ENCODE measurements around the gene POLR1A.
A peak's percentile ranks its signal among the peaks of the same experiment; 100 is the strongest.

The POLR1A gene

DNA sequence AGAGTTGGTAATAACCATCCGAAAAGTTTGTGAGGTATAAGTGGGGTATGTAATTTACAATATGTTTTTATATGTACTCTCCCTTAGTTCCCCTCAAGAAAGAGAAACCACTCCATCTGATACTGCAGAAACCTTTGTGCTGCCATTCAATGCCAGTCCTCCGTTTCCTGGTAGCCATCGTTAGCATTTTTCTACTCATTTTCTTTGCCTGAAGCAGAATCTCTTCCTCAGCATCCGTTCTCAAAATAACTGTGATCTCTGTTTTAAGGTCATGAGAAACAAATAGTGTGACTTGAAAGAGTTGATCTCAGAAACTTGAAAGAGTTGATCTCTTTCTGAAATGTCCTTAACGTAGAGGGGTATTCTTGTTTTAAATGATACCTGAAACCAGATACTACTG is 1.3 kb upstream of the POLR1A start:
- Histone ChIP-seq H3K9me2 (replicated peaks; ENCODE audit: low read depth, low read length) (no peaks in the 10 kb centered on the region), H3K27me3 (ENCODE audit: insufficient read depth, low read length, poor library complexity, severe bottlenecking) (no peaks in the 10 kb centered on the region), H2AFZ (ENCODE audit: low read length) (no peak overlapping the region), H3K4me2 (ENCODE audit: low read depth, low read length, poor library complexity, severe bottlenecking) (peak overlapping the region; percentile 91), H3K9ac (ENCODE audit: low read depth, low read length, poor library complexity, severe bottlenecking) (peak overlapping the region; percentile 87), H3K79me2 (ENCODE audit: insufficient read depth, low read length) (peaks cover 93% of the 10 kb centered on the region), H4K20me1 (ENCODE audit: insufficient read depth, low read length, poor library complexity, severe bottlenecking) (peaks cover 61% of the 10 kb centered on the region), H3K4me3 (ENCODE audit: low read length, poor library complexity, severe bottlenecking) (peak overlapping the region; percentile 90), H3F3A (ENCODE audit: low read depth) (no peaks in the 10 kb centered on the region), H3K9me3 (ENCODE audit: insufficient read depth, low read depth, low read length) (no peaks in the 10 kb centered on the region), H3K4me1 (ENCODE audit: insufficient read depth, low read length, poor library complexity, severe bottlenecking) (peaks cover 46% of the 10 kb centered on the region), H3K36me3 (ENCODE audit: insufficient read depth, low read length) (peaks cover 26% of the 10 kb centered on the region; the same call in 1 of the 2 replicates)
- TF ChIP-seq EZH2phosphoT487 (IDR thresholded peaks at IDR 0.05; ENCODE audit: borderline replicate concordance): no peak
- TF ChIP-seq, protein P1, sequence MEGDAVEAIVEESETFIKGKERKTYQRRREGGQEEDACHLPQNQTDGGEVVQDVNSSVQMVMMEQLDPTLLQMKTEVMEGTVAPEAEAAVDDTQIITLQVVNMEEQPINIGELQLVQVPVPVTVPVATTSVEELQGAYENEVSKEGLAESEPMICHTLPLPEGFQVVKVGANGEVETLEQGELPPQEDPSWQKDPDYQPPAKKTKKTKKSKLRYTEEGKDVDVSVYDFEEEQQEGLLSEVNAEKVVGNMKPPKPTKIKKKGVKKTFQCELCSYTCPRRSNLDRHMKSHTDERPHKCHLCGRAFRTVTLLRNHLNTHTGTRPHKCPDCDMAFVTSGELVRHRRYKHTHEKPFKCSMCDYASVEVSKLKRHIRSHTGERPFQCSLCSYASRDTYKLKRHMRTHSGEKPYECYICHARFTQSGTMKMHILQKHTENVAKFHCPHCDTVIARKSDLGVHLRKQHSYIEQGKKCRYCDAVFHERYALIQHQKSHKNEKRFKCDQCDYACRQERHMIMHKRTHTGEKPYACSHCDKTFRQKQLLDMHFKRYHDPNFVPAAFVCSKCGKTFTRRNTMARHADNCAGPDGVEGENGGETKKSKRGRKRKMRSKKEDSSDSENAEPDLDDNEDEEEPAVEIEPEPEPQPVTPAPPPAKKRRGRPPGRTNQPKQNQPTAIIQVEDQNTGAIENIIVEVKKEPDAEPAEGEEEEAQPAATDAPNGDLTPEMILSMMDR (conservative IDR thresholded peaks at IDR 0.05; ENCODE audit: low read length): no peak

DNA sequence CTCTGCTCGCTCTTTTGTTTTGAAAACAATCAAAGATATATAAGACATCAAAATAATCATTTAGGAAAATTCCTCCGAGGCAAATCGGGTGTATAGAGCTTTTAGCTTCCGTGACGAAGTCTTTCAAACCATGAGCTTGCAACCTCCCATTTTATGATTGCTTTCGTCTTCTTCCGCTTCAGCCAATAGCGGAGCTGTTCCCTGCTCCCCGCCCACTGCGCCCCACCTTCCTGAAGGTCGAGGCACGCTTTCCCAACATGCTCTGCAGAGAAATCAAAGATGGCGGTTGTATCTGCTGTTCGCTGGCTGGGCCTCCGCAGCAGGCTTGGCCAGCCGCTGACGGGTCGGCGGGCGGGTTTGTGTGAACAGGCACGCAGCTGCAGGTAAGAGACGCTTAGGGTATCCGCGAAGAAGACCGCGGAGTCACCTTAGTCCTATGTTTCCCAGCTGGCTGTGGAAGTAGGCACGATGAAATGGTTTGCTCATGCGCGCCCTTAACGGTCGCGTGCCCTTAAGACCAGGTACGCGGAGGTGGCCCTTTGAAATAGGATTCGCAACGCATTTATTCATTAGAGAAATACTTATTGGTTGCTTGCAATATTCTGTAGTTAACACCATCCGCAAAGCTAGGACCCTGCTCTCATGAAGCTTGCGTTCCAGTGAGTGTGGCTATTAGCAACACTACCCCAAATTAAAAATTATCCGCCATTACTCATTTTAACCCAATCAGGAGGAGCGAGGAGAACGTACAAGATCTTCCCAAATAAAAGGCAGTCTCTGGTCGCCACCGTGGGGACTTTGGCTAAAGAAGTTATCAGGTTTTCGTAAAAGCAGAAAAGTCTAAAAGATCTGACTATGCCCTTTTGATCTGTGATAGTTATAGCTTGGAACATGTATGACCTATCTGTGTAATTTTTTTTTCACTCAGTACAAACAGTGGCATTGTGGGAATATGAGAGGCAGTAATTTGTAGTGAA is 571 bp upstream of the POLR1A start, which contains the start of gene PTCD3:
PTCD3 (plus strand) TSS at position 267 of the 977 bp plus-strand sequence; CDS start at position 280, 13 bp downstream.
- Histone ChIP-seq H3F3A (ENCODE audit: low read depth) (no peaks in the 10 kb centered on the region), H3K9me2 (replicated peaks; ENCODE audit: low read depth, low read length) (no peaks in the 10 kb centered on the region), H4K20me1 (ENCODE audit: insufficient read depth, low read length, poor library complexity, severe bottlenecking) (peaks cover 61% of the 10 kb centered on the region), H3K4me2 (ENCODE audit: low read depth, low read length, poor library complexity, severe bottlenecking) (peak within 1 kb of the TSS; percentile 94), H3K4me3 (ENCODE audit: low read length, poor library complexity, severe bottlenecking) (peak within 1 kb of the TSS; percentile 90), H2AFZ (ENCODE audit: low read length) (peak within 1 kb of the TSS; percentile 92), H3K79me2 (ENCODE audit: insufficient read depth, low read length) (peaks cover 95% of the 10 kb centered on the region), H3K9me3 (ENCODE audit: insufficient read depth, low read depth, low read length) (no peaks in the 10 kb centered on the region), H3K4me1 (ENCODE audit: insufficient read depth, low read length, poor library complexity, severe bottlenecking) (peaks cover 50% of the 10 kb centered on the region), H3K9ac (ENCODE audit: low read depth, low read length, poor library complexity, severe bottlenecking) (peak within 1 kb of the TSS; percentile 87), H3K27me3 (ENCODE audit: insufficient read depth, low read length, poor library complexity, severe bottlenecking) (no peaks in the 10 kb centered on the region), H3K36me3 (ENCODE audit: insufficient read depth, low read length) (peaks cover 22% of the 10 kb centered on the region; the same call in 1 of the 2 replicates)
- TF ChIP-seq EZH2phosphoT487 (IDR thresholded peaks at IDR 0.05; ENCODE audit: borderline replicate concordance): no peak
- TF ChIP-seq, protein P1 (conservative IDR thresholded peaks at IDR 0.05; ENCODE audit: low read length): no peak

DNA sequence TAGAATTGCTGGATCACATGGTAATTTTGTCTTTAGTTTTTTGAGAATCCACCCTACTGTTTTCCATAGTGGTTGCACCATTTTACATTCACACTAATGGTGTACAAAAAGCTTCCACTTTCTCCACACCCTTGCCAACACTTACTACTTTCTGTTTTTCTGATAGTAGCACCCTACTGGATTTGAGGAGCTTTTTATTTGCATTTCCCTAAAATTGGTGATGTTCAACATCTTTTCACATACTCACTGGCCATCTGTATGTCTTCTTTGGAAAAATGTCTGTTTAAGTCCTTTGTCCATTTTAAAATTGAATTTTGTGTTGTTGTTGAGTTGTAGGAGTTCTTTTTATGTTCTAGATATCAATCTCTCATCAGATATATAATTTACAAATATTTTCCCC is 3.5 kb downstream of the POLR1A start:
- no peak overlapping the region for H3K9ac ChIP-seq (ENCODE audit: low read depth, low read length, poor library complexity, severe bottlenecking)
- no peaks in the 10 kb centered on the region for H3F3A ChIP-seq (ENCODE audit: low read depth)
- H3K4me1 ChIP-seq (ENCODE audit: insufficient read depth, low read length, poor library complexity, severe bottlenecking): peaks cover 29% of the 10 kb centered on the region
- peak overlapping the region; percentile 94 for H3K4me2 ChIP-seq (ENCODE audit: low read depth, low read length, poor library complexity, severe bottlenecking)
- peak overlapping the region; percentile 90 for H3K4me3 ChIP-seq (ENCODE audit: low read length, poor library complexity, severe bottlenecking)
- H4K20me1 ChIP-seq (ENCODE audit: insufficient read depth, low read length, poor library complexity, severe bottlenecking): peaks cover 26% of the 10 kb centered on the region
- H2AFZ ChIP-seq (ENCODE audit: low read length): no peak overlapping the region
- H3K9me2 ChIP-seq (replicated peaks; ENCODE audit: low read depth, low read length): no peaks in the 10 kb centered on the region
- H3K9me3 ChIP-seq (ENCODE audit: insufficient read depth, low read depth, low read length): no peaks in the 10 kb centered on the region
- TF ChIP-seq, protein P1 (conservative IDR thresholded peaks at IDR 0.05; ENCODE audit: low read length): no peak
- no peak for TF ChIP-seq EZH2phosphoT487 (IDR thresholded peaks at IDR 0.05; ENCODE audit: borderline replicate concordance)
- peaks cover 75% of the 10 kb centered on the region for H3K79me2 ChIP-seq (ENCODE audit: insufficient read depth, low read length)
- peaks cover 27% of the 10 kb centered on the region for H3K36me3 ChIP-seq (ENCODE audit: insufficient read depth, low read length)
- no peaks in the 10 kb centered on the region for H3K27me3 ChIP-seq (ENCODE audit: insufficient read depth, low read length, poor library complexity, severe bottlenecking)

Measured in Loucy (cell line).